GM21423 (cell line): ENCODE data around the gene STYK1.

ENCODE experiments used
- ATAC-seq: cut with Tn5 transposase; IDR thresholded peaks from one replicate; pipeline ENCODE4 v1.9.1; 2021; ENCODE audit warnings: mild to moderate bottlenecking, moderate library complexity; ENCODE audit not compliant: unreplicated experiment

STYK1 gene

DNA sequence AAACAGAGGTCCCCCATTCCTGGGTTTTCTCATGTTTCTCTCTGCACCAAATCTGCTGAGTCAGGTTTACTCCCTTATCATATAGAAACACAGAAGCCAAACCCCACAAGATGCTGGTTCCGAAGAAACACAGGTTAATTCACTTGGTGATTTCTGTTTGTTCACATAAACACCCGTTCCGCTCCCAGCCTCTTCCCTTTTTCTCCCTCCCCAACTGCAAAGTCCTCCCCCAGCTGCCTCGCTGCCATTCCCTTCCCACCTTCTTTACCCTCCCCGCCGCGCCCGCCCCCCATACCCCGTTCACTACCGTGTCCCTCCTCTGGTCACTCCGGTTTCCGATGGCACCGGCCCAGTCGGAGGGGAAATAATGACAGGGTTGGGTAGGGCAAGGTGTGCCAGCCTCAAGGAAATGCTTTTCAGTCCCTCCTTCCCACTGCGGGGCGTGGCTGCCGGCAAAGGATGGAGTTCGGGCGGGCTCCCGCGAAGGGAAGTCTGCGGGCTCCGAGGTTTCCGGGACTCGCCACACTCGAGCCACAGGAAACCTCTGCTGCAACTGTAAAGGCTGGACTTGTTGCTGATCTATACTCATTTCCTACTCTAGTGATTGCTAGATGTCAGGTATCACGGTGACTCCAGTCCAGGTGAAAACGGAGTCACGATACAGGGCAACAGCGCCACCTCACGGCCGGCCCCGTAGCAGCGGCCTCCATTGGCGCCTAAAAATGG is at the start of gene STYK1:
STYK1 (minus strand) TSS at position 394 of the 726 bp plus-strand sequence. CDS start 39,434 bp downstream, outside the sequence.
- ATAC-seq = no peak

DNA sequence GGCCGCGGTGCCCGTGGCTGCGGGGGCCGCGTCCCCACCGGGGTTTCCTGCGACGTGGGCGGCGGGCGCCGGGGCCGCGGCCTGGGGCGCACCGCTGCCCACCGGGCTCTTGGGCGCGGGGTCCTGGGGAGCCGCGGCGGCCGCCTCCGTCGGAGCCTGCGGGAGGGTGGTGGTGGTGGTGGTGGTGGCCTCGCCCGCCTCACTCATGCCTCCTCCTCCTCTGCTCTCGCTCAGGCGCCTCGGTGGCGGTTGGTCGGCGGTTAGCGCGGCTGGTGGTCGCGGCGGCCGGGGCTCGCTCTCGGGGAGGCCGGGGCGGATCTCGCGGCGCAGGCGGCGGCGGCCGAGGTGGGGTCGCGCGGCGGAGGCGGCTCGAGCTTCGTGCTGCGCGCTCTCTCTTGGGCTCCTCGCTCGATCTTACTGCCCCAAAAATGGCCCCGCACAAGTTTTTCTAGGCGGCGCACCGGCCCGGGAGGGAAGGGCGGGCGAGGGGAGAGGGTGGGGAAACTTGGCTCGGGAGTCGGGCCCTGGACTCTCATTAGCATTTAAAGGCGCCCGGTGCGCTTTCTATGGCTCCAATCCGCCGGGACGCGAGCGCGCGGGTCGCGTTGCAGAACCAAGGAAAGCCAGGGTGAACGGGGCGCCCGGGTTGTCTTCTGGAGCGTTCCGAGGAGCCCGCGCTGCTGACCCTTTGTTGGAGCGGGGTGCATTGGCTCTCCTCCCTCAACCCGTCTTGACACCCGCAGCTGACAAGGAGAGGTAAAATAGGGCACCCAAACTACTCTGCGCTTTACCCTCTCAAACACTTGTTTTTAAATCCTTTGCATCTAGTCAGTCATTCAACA is 49.3 kb upstream of the STYK1 start, which contains the start of gene YBX3:
YBX3 (minus strand) TSS at position 419 of the 842 bp plus-strand sequence; CDS start at position 207, 212 bp downstream.
- peak; percentile 38 for ATAC-seq

GRCh38 chr12:10722502-10722904 is 48.7 kb upstream of the STYK1 start:
- peak; percentile 41 for ATAC-seq

- ATAC-seq = peak; percentile 40
These were observed 48.0 kb upstream of the STYK1 start for GRCh38 chr12:10721651-10722501.

DNA sequence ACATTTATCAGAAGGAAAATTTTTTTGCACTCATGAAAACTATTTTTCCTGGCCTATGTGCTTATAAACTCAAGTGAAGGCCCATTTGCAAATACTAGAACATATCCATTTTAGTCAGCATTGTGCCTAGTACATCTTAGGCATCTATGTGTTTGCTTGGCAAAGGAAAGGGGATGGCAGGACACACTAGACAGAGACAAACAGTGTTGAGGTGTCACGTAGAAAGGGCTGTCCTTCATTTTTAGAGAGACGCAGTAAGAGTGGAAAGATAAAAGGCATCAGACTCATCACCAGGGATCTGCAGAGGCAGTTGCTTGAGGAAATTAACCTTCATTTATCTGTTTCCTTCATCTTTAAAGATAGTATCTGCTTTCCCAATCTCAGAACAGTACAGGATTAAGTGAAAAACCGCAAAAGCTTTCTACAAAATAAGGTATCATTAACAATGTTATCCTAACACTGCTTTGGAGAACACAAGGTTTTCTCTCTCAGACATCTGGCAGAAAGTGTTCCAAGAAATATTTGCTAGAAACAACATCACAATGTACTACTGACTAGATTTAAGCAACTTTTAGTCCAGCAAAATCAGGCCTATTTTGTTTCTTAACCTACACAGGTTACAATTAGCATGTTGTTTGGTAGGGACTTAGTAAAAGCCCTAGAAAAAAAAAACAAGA is 47.3 kb upstream of the STYK1 start:
- ATAC-seq = no peak

DNA sequence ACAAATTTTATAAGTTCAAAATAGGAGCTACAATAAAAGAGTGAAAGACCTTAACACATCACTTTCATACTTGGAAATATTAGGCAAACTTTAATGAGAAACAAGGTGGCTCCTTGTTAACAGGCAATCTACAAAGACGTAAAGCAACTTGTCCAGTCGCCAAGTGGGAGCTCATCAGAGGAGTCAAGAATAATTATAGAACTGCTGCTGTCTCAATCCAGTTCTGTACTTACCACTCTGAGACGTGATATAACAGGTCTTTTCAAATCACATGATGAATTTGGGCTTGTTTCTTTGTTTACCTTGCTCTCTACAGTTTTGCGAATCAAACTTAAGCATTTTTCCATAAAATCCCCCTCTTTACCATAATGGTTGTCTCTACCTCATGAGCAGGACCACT is 45.6 kb upstream of the STYK1 start:
- ATAC-seq = no peak

GRCh38 chr12:10718279-10718821 is 44.5 kb upstream of the STYK1 start:
- no peak for ATAC-seq

DNA sequence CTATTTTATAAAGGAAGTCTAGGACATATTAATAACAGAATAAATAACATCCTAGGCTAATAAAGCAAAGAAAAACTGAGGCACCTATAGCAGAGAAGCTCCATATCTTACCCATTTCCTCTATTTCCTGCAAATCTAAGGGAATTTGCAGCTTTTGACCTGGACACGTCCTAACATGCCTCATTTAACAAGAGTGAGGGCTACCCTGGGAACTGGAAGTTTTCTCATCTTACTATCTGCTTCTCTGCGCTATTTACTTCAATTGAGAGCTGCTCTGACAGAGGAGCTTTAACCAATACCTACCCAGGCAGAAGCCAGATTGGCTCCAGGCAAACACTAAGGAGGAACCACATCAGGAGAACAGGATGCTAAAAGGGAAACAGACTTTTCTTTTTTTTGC is 43.6 kb upstream of the STYK1 start:
- ATAC-seq = no peak

- no peak for ATAC-seq
These were observed 43.0 kb upstream of the STYK1 start for GRCh38 chr12:10716704-10717315.

DNA sequence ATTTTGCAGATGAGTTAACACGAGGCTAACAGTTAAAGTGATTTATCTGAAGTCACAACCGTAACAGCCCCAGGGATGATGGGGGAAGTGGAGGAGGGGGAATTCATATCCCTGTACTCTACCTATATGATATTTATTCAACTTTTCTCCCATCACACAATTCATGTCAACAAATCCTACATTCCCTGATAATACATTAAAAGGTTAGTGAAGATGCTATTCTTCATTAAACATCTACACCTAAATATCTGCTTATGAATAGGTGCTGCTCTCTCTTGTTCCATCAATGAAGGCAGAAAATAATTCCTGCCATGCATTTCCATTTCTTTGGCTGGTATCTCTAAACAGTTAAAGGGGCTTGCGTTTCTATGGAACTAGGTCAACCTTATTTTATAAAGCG is 42.4 kb upstream of the STYK1 start:
- no peak for ATAC-seq

GRCh38 chr12:10715491-10715890 is 41.6 kb upstream of the STYK1 start:
- no peak for ATAC-seq

DNA sequence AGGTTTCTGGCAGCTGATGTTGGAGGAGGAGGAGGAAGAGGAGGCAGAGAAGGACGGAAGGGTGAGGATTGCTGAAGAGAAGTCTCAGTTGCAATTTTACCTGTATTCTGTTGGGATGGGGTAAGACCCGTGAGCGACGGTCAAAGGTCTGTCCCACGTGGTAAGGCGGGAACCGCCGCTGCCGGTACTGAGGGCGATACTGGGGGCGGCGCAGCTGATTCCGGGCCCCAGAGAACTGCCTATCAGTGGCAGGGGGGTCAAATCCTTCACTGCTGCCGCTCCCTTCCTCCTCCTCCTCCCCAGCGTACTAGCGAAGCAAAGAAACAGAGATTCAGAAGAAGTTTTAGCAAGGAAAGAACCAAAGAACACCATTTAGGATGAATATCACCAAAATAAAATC is 36.0 kb upstream of the STYK1 start:
- no peak for ATAC-seq

DNA sequence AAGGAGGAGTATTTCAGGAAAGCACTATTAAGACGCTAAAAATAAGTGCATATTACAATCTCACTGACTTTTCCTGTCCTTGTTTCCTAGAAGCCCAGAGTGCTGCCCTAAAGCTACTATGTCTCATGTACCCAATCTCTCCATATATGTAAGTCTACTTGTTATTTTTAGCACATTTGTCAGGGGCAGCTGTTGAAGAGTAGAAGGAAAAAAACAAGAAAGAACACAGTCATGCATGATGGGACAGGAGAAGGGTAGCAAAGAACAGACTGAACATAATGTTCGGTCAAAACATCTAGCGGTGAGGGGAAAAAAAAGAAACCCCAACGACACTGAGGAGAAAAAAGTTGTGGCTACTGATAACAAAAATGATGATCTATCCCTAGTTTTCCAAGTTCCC is 35.0 kb upstream of the STYK1 start:
- ATAC-seq = no peak

- ATAC-seq = no peak
These were observed 31.8 kb upstream of the STYK1 start for GRCh38 chr12:10705655-10706054.

DNA sequence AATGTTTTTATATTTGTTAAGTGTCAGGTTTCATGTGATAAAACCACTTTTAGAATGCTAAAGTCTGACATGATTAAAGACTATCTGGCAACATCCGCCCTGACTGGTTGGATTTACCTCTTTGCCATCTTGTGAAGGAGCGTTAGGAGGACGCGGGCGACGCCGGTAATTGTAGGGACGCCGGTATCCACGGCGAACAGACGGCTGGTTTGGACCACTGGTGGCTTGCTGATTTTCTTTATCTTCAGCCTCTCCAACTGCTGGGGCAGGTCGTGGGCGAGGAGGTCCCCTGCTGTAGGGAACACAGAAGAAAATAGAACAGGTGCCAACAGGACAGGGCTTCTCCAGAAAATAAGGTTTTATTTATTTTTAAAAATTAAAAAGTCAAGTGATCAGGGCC is 28.0 kb upstream of the STYK1 start:
- ATAC-seq = no peak

GRCh38 chr12:10701131-10701681 is 27.4 kb upstream of the STYK1 start:
- ATAC-seq = peak; percentile 63

DNA sequence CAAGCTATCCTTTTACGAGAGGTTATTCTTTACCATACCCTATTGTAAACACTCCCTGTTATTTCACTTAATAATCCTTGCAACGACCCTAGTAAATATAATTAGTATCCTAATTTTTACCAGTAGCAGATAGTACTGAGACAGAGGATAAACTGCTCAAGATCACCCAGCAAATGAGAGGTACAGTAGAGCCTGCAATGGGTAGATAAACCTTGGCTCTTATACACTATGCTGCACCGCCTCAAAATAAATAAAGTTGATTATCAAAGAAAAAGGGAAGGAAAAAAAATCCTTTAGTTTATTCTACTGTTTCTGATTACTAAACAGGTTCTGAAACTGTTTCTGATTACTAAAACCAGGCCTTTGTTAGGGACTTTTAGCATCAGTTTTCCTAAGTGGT is 26.7 kb upstream of the STYK1 start:
- no peak for ATAC-seq

GRCh38 chr12:10697862-10698261 is 24.0 kb upstream of the STYK1 start:
- ATAC-seq = no peak

- ATAC-seq = no peak
These were observed 23.3 kb upstream of the STYK1 start for GRCh38 chr12:10697156-10697555.

DNA sequence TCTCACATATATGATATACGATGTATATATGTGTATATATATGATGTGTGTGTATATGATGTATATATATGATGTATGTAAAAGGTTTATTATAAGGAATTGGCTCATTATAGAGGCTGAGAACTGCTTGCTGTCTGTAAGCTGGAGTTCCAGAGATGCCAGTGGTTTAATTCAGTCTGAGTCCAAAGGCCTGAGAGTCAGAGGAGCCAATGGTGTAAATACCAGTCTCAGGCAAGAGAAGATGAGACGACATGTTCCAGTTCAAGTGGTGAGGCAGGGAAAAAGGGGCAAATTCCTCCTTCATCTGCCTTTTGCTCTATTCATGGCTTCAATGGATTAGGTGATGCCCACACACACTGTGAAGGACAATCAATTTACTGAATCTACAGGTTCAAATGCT is 17.1 kb upstream of the STYK1 start:
- no peak for ATAC-seq
